Measurements from ENCODE around the gene PTGR1. TPM values are rescaled to one million over a fixed set of nuclear protein-coding genes. Genes with fewer than 3 reads are reported as not detected.

Gene PTGR1
- total RNA-seq, 1 experiment from 2014 or later = 20.9 TPM

GRCh38 chr9:111615928-111616327, 16.5 kb upstream of the PTGR1 start:
- Histone ChIP-seq H3K4me1 (ENCODE audit: insufficient read depth, low read length, poor library complexity, severe bottlenecking) (no peaks in the 10 kb centered on the region), H3K4me3 (ENCODE audit: low read depth, low read length, poor library complexity, severe bottlenecking) (no peak overlapping the region), H3K36me3 (ENCODE audit: insufficient read depth, low read length, poor library complexity, severe bottlenecking) (no peaks in the 10 kb centered on the region), H3K27me3 (replicated peaks; ENCODE audit: insufficient read depth, low read depth, low read length, poor library complexity) (peaks cover 12% of the 10 kb centered on the region), H3K27ac (ENCODE audit: low read depth, low read length, poor library complexity, severe bottlenecking) (no peak overlapping the region), H3K9me3 (ENCODE audit: low read depth, low read length, poor library complexity, severe bottlenecking) (no peaks in the 10 kb centered on the region)
- no TSS peak for BruUV-seq (replicated peaks)
- no peak for DNase-seq (ENCODE audit: low spot score)
- POLR2A ChIA-PET (ENCODE audit: low non-redundant PET) = no interaction called here
- CTCF ChIA-PET = no interaction called here
- no peak for TF ChIP-seq EZH2 (IDR thresholded peaks at IDR 0.05; ENCODE audit: borderline replicate concordance, low read depth, low read length, poor library complexity, severe bottlenecking)
- no peak for TF ChIP-seq CTCF (conservative IDR thresholded peaks at IDR 0.05; ENCODE audit: low read depth, low read length)
- intact Hi-C loops (cut with micrococcal nuclease; ENCODE audit: unreplicated experiment) = no loop called here

DNA sequence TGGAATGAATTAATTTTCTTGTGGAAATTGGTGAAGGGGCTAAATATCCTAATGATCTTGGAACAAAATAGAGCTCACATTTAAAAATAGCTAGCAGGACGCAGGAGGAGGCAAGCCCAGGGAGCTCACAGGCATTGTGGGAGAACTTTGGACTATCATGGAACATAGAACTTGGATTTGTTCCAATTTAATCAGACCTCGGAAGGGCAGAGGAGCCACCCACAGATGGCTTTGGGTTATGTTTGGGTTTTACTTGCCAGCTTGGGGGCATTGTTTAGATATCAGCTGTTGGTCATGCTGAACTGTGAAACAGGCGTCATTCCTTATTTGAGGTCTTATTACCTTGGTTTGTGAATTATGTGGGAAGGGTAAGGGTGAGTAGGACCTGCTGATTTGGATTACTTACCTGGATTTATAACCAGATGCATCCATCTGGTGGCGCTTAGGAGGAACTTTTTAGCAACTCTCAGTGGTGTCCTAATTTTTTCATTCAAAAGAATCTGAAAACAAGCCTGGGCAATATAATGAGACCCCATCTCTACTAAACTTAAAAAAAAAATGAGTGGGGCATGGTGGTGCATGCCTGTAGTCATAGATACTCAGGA, 14.1 kb upstream of the PTGR1 start:
- no peak for DNase-seq (ENCODE audit: low spot score)
- ChIA-PET CTCF (no interaction called here), POLR2A (ENCODE audit: low non-redundant PET) (no interaction called here)
- Histone ChIP-seq H3K4me3 (ENCODE audit: low read depth, low read length, poor library complexity, severe bottlenecking) (no peak overlapping the region), H3K9me3 (ENCODE audit: low read depth, low read length, poor library complexity, severe bottlenecking) (no peaks in the 10 kb centered on the region), H3K36me3 (ENCODE audit: insufficient read depth, low read length, poor library complexity, severe bottlenecking) (no peaks in the 10 kb centered on the region), H3K27me3 (replicated peaks; ENCODE audit: insufficient read depth, low read depth, low read length, poor library complexity) (peaks cover 21% of the 10 kb centered on the region), H3K27ac (ENCODE audit: low read depth, low read length, poor library complexity, severe bottlenecking) (no peak overlapping the region), H3K4me1 (ENCODE audit: insufficient read depth, low read length, poor library complexity, severe bottlenecking) (no peaks in the 10 kb centered on the region)
- no TSS peak for BruUV-seq (replicated peaks)
- TF ChIP-seq EZH2 (IDR thresholded peaks at IDR 0.05; ENCODE audit: borderline replicate concordance, low read depth, low read length, poor library complexity, severe bottlenecking) (no peak), CTCF (conservative IDR thresholded peaks at IDR 0.05; ENCODE audit: low read depth, low read length) (no peak)
- intact Hi-C loops (cut with micrococcal nuclease; ENCODE audit: unreplicated experiment) = no loop called here

DNA sequence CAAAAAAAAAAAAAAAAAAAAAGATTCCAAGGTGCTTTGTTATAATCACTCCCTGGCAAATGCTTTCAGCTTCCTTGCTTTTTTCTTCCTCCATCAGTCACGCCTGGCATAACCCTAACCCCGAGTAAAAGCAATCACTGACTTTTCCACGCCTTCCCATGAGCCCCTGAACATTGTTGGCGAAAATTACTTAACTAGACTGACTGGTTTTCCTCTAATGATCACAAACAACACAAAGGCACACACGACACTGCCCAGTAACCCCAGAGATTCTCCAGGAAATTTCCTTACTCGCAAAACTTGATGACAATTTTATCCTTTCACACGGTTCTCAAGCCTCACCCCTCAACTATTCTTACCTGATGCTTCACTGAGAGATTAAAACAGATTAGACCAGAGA, 11.4 kb upstream of the PTGR1 start:
- no peak overlapping the region for H3K27ac ChIP-seq (ENCODE audit: low read depth, low read length, poor library complexity, severe bottlenecking)
- CTCF ChIA-PET = interaction anchor here (0.6 kb wide), 1 partner anchor 1421 kb away, joined by 4 read pairs; no protein-coding TSS in a partner anchor
- DNase-seq (ENCODE audit: low spot score) = no peak
- TF ChIP-seq CTCF (conservative IDR thresholded peaks at IDR 0.05; ENCODE audit: low read depth, low read length) = no peak
- no peak for TF ChIP-seq EZH2 (IDR thresholded peaks at IDR 0.05; ENCODE audit: borderline replicate concordance, low read depth, low read length, poor library complexity, severe bottlenecking)
- no peaks in the 10 kb centered on the region for H3K36me3 ChIP-seq (ENCODE audit: insufficient read depth, low read length, poor library complexity, severe bottlenecking)
- H3K4me3 ChIP-seq (ENCODE audit: low read depth, low read length, poor library complexity, severe bottlenecking) = no peak overlapping the region
- intact Hi-C loops (cut with micrococcal nuclease; ENCODE audit: unreplicated experiment) = no loop called here
- H3K27me3 ChIP-seq (replicated peaks; ENCODE audit: insufficient read depth, low read depth, low read length, poor library complexity) = peaks cover 16% of the 10 kb centered on the region
- H3K9me3 ChIP-seq (ENCODE audit: low read depth, low read length, poor library complexity, severe bottlenecking) = no peaks in the 10 kb centered on the region
- no peaks in the 10 kb centered on the region for H3K4me1 ChIP-seq (ENCODE audit: insufficient read depth, low read length, poor library complexity, severe bottlenecking)
- POLR2A ChIA-PET (ENCODE audit: low non-redundant PET) = no interaction called here
- BruUV-seq (replicated peaks) = no TSS peak

Measured in A673 (cell line).